Stimulated activated effector memory CD8-positive, alpha-beta T cell treated with anti-CD3 and anti-CD28 coated beads, Interleukin-12 subunit alpha, Interleukin-12 subunit beta, amount 100 ng/mL, for 72 hours (primary cell): ENCODE measurements around the gene HCAR2.
A peak's percentile ranks its signal among the peaks of the same experiment; 100 is the strongest.
"Not testable (repeated sequence)": the region's sequence is repeated elsewhere in the genome, so short reads cannot be mapped to it uniquely, and the experiment has no call there.

Experiments used
- ATAC-seq: fragments of 150-1000 bp; cut with Tn5 transposase; 2 replicates; pipeline ENCODE4 v1.10.0; 2021
- DNase-seq, 2 donors: peaks; one replicate each; pipeline ENCODE4 v3.0.0; 2021 to 2022; ENCODE audit warnings: low spot score in 2 of 2
- H3K27ac Mint-ChIP-seq: one replicate; pipeline ENCODE4 v1.8.0; 2022; ENCODE audit warnings: mild to moderate bottlenecking, mixed read lengths
- H3K36me3 Mint-ChIP-seq: one replicate; pipeline ENCODE4 v1.8.0; 2022; ENCODE audit warnings: mild to moderate bottlenecking, mixed read lengths
- H3K4me1 Mint-ChIP-seq: one replicate; pipeline ENCODE4 v1.8.0; 2022; ENCODE audit warnings: mixed read lengths
- H3K4me3 Mint-ChIP-seq: one replicate; pipeline ENCODE4 v1.8.0; 2022; ENCODE audit warnings: mild to moderate bottlenecking, mixed read lengths
- H3K9me3 Mint-ChIP-seq: one replicate; pipeline ENCODE4 v1.8.0; 2022; ENCODE audit warnings: mixed read lengths

HCAR2 gene

DNA sequence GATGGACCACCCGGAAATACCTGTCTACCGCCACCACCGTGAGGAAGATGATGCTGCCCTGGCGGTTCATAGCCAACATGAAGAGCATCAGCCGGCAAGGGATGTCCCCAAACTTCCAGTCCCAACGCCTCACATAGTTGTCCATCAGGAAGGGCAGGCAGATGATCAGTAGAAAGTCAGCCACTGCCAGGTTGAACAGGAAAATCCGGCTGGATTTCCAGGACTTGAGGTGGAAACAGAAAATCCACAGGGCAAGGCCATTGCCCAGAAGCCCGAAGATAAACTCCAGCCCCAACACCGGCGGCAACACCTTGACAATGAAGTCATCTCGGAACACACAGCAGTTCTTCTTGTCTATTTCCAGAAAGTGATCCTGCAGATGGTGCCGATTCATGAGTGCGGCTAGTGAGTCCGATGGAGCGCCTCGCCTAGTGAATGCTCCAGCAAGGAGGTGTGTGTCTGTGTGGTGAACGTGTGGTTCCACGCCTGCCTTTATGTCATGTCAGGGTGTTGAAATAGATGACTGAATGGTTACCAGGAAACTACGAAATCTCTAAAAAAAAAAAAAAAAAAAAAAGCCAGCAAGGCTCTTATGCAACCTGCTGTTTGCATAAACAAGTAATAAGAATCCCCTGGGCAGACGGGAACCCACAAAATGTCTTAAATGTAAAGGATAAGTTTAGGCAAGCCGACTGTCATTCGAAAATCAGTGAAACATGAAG lies at the start of gene HCAR2:
Gene HCAR2 (minus strand): TSS at position 468 of the 722 bp plus-strand sequence. CDS start 74 bp downstream, at position 394.
- DNase-seq, result not testable (repeated sequence)

GRCh38 chr12:122752464-122753318 lies 49.5 kb upstream of the HCAR2 start, which contains the start of gene DENR:
Gene DENR (plus strand): TSS chr12:122752824. CDS start chr12:122753702, 878 bp downstream.
- H3K9me3 Mint-ChIP-seq, result no peaks in the 10 kb centered on the region
- peaks cover 47% of the 10 kb centered on the region for H3K4me1 Mint-ChIP-seq
- H3K36me3 Mint-ChIP-seq, result peaks cover 54% of the 10 kb centered on the region
- peak; percentile 100 for DNase-seq
- peak; percentile 96 for ATAC-seq
- H3K4me3 Mint-ChIP-seq, result peak within 1 kb of the TSS; percentile 90
- peak within 1 kb of the TSS; percentile 97 for H3K27ac Mint-ChIP-seq

More for the DNA sequence above, at the start of gene HCAR2:
- not testable (repeated sequence) for H3K4me3 Mint-ChIP-seq, H3K36me3 Mint-ChIP-seq, ATAC-seq, H3K4me1 Mint-ChIP-seq, H3K27ac Mint-ChIP-seq, H3K9me3 Mint-ChIP-seq

DNA sequence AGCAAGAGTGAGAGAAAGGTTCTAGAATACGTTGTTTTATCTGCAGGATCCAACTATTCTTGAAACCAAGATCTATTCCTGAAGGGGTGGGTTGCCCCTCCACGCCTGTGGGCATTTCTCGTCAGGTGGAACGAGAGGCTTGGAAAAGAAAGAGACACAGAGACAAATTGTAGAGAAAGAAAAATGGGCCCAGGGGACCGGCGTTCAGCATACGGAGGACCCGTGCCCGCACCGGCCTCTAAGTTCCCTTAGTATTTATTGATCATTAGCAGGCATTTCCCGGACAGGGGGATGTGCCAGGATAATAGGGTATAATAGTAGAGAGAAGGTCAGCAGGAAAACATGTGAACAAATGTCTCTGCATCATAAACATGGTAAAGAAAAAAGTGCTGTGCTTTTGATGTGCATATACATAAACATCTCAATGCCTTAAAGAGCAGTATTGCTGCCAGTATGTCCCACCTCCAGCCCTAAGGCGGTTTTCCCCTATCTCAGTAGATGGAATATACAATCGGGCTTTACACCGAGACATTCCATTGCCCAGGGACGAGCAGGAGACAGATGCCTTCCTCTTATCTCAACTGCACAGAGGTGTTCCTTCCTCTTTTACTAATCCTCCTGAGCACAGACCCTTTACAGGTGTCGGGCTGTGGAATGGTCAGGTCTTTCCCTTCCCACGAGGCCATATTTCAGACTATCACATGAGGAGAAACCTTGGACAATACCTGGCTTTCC lies 47.8 kb upstream of the HCAR2 start:
- not testable (repeated sequence) for H3K9me3 Mint-ChIP-seq, DNase-seq, ATAC-seq
- Mint-ChIP-seq H3K36me3 (peaks cover 36% of the 10 kb centered on the region), H3K4me1 (peaks cover 31% of the 10 kb centered on the region), H3K27ac (peak overlapping the region; percentile 97), H3K4me3 (peak overlapping the region; percentile 90)

- Mint-ChIP-seq H3K27ac (no peak overlapping the region), H3K4me1 (peaks cover 24% of the 10 kb centered on the region), H3K9me3 (no peaks in the 10 kb centered on the region), H3K4me3 (no peak overlapping the region), H3K36me3 (peaks cover 24% of the 10 kb centered on the region)
- no peak for ATAC-seq
- DNase-seq, result no peak
These were observed 46.6 kb upstream of the HCAR2 start for GRCh38 chr12:122749569-122750332.

DNA sequence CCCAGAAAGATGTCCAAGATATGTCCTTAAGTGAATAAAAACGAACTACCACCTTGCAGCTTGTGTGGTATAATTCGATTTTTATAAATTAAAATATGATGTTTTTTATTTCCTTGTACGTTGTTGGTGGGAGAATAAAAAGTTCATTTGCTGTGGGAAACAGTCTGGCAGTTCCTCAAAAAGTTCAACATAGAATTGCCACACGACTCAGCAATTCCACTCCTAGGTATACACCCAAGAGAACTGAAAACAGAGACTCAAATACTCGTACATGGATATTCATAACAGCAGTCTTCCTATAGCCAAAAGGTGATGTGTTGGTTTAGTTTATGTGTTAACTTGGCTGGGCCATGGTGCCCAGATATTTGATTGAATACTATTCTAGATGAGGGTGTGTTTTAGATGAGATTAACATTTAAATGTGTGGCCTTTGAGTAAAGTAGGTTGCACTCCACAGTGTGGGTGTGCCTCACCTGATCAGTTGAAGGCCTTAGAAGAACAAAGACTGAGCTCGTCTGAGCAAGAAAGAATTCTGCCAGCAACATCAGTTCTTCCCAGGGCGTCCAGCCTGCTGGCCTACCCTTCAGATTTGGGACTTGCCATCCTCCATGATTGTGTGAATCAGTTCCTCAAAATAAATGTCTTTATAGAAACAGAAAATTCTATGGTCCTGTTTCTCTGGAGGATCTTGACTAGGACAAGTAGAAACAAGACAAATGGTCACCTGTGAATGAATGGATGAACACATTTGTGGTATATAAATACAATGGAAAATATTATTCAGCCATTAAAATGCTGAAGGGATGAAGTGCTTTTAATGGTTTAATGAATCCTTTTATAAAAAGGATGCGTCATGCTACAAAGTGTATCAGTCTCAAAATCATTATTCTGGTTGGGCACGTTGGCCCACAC lies 44.3 kb upstream of the HCAR2 start:
- DNase-seq, result no peak
- H3K27ac Mint-ChIP-seq, result no peak overlapping the region
- no peak overlapping the region for H3K4me3 Mint-ChIP-seq
- peaks cover 2% of the 10 kb centered on the region for H3K36me3 Mint-ChIP-seq
- peaks cover 7% of the 10 kb centered on the region for H3K4me1 Mint-ChIP-seq
- no peak for ATAC-seq
- no peaks in the 10 kb centered on the region for H3K9me3 Mint-ChIP-seq

DNA sequence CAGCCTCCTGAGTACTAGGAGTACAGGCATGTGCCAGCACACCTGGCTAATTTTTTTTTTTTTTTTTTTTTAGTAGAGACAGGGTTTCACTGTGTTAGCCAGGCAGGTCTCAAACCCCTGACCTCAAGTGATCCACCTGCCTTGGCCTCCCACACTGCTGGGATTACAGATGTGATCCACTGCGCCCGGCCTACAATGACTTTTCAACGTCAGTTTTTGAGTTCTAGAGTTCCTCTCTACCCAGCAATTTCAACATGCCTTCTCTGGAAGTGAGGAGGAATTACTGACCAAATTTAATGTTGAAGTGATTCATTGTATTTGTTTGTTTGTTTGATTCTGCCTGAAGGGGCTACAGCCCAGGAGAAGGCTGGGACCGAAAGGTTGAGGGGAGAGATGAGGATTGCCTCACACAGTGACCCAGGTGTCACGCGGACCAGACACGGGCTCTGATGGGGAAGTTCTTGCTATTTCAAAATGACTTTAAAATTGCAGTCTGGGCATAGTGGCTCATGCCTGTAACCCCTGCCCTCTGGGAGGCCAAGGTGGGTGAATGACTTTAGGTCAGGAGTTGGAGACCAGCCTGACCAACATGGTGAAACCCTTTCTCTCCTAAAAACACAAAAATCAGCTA lies 40.9 kb upstream of the HCAR2 start:
- Mint-ChIP-seq H3K4me3 (no peak overlapping the region), H3K9me3 (no peaks in the 10 kb centered on the region), H3K36me3 (no peaks in the 10 kb centered on the region), H3K4me1 (no peaks in the 10 kb centered on the region), H3K27ac (no peak overlapping the region)
- ATAC-seq, result no peak
- DNase-seq, result no peak

DNA sequence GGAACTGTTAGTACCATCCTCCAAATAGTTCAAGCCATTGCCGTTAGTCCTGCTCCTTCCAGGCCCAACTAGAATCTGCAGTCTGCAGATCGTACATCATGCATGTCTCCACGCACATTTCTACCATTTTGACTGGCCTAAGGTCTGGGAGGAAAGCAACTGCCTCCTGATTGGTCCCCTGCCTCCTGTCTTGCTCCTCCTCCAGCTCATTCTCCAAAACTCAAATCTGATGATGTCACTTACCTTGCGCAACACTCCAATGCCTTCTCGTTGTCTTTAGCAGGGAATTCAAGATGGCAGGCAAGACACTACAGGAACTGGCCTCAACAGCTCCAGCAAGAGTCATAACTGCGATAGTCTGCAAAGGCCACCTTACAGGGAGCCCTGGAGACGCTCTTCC lies 37.2 kb upstream of the HCAR2 start:
- Mint-ChIP-seq H3K4me1 (no peaks in the 10 kb centered on the region), H3K36me3 (no peaks in the 10 kb centered on the region), H3K27ac (no peak overlapping the region), H3K4me3 (no peak overlapping the region), H3K9me3 (no peaks in the 10 kb centered on the region)
- ATAC-seq (no peak), DNase-seq (no peak)

- H3K4me1 Mint-ChIP-seq, result peaks cover 4% of the 10 kb centered on the region
- no peak overlapping the region for H3K4me3 Mint-ChIP-seq
- ATAC-seq (no peak), DNase-seq (no peak)
- H3K9me3 Mint-ChIP-seq, result no peaks in the 10 kb centered on the region
- no peak overlapping the region for H3K27ac Mint-ChIP-seq
- no peaks in the 10 kb centered on the region for H3K36me3 Mint-ChIP-seq
These were observed 35.4 kb upstream of the HCAR2 start for GRCh38 chr12:122738571-122738970.

DNA sequence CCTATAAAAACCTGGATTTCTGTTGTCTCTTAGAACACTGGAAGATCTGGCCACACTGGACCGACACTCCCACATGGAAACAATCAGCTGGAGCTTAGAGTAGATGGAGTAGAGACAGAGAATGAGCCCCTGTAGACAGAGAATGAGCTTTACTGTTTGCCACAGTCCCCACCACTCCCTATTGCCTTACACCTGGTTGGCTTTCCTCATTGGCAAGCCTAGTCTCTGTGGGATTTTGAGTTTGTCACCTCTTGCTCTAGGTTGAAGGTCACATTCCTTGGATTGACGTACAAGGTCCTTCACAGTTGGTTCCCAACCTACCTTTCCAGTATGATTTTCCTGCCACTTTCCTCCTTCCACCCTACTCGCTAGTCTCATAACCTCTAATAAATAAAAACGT lies 29.5 kb upstream of the HCAR2 start:
- no peaks in the 10 kb centered on the region for H3K9me3 Mint-ChIP-seq
- DNase-seq (no peak), ATAC-seq (no peak)
- no peaks in the 10 kb centered on the region for H3K36me3 Mint-ChIP-seq
- H3K27ac Mint-ChIP-seq, result no peak overlapping the region
- peaks cover 29% of the 10 kb centered on the region for H3K4me1 Mint-ChIP-seq
- H3K4me3 Mint-ChIP-seq, result no peak overlapping the region

DNA sequence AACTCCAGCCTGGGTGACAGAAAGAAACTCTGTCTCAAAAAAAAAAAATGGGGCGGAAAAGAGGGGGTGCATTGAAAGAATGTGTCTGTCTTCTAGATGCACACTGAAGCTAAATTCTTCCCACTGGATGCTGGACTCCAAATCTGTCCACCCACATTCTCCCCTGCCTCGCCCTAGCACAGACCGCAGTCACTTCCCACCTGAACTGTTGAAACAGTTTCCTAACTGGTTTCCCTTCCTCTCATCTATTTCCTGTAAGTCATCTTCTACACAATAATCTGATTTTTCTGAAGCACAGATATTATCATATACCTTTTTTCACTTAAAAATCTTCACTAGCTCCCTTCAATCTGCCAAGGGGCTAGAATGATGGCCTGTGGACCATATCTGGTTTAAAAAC lies 29.0 kb upstream of the HCAR2 start:
- peaks cover 29% of the 10 kb centered on the region for H3K4me1 Mint-ChIP-seq
- ATAC-seq, result no peak
- H3K36me3 Mint-ChIP-seq, result no peaks in the 10 kb centered on the region
- no peak overlapping the region for H3K27ac Mint-ChIP-seq
- H3K9me3 Mint-ChIP-seq, result no peaks in the 10 kb centered on the region
- no peak overlapping the region for H3K4me3 Mint-ChIP-seq
- DNase-seq, result no peak

- Mint-ChIP-seq H3K4me3 (peak within 1 kb of the TSS; percentile 16), H3K4me1 (peaks cover 40% of the 10 kb centered on the region), H3K36me3 (no peaks in the 10 kb centered on the region), H3K27ac (no peak within 1 kb of the TSS), H3K9me3 (no peaks in the 10 kb centered on the region)
- DNase-seq (no peak), ATAC-seq (peak; percentile 89)
These were observed 27.3 kb upstream of the HCAR2 start, which contains the start of gene HCAR1 for GRCh38 chr12:122730215-122731014. Gene HCAR1 (minus strand): TSS chr12:122730844. CDS start chr12:122730339, 505 bp downstream.

DNA sequence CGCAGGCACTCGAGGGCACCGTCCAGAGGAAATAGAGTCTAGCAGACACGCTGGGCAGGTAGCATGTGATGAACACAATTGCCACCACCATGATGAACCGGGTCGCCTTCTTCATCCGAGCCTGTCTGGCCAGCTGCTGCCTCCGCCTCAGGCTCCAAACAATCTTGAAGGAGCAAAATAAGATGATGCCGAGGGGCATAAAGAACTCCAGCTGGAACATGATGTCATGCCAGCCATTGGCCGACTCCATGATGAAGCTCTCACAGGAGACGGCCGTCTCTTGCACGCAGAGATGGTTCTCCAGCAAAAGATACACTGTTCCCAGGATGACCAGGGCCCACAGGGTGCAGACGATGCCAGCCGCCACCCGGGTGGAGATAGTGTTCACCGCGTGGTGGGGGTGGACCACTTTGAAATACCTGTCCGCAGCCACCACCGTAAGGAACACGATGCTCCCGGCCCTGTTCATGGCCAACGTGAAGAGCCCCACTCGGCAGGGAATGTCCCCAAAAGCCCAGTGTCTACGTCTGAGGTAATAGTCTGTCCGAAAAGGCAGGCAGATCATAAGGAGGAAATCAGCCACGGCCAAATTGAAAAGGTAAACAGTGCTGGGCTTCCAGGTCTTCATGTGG lies 26.5 kb upstream of the HCAR2 start:
- DNase-seq, result no peak
- no peaks in the 10 kb centered on the region for H3K36me3 Mint-ChIP-seq
- H3K27ac Mint-ChIP-seq, result no peak overlapping the region
- H3K4me3 Mint-ChIP-seq, result peak overlapping the region; percentile 16
- peaks cover 44% of the 10 kb centered on the region for H3K4me1 Mint-ChIP-seq
- ATAC-seq, result no peak
- no peaks in the 10 kb centered on the region for H3K9me3 Mint-ChIP-seq
